D721Med (cell line): ENCODE results near the gene HCAR3.

Experiments used
- DNase-seq: peaks from one replicate; pipeline ENCODE4 v3.0.0; 2011; ENCODE audit warnings: low spot score; ENCODE audit not compliant: insufficient read length
- FAIRE-seq: peaks from 2 replicates; lab custom pipeline; 2011; peaks lifted over from hg19 to GRCh38; lab: Jason Lieb, UNC
- CTCF ChIP-seq: IDR thresholded peaks from 2 replicates; pipeline ENCODE4 v1.5.1; 2012; ENCODE audit warnings: mild to moderate bottlenecking, control low read depth; ENCODE audit not compliant: insufficient read depth; ENCODE audit errors: missing control alignments

Gene HCAR3

GRCh38 chr12:122747224-122748135, 30.9 kb upstream of the HCAR3 start:
- DNase-seq = no peak
- no peak for TF ChIP-seq CTCF
- no peak for FAIRE-seq

- FAIRE-seq (no peak), DNase-seq (no peak)
- TF ChIP-seq CTCF = no peak
These were observed 27.4 kb upstream of the HCAR3 start for GRCh38 chr12:122743895-122744525.

GRCh38 chr12:122740351-122740750, 23.7 kb upstream of the HCAR3 start:
- TF ChIP-seq CTCF = no peak
- FAIRE-seq (no peak), DNase-seq (no peak)

- TF ChIP-seq CTCF = no peak
- FAIRE-seq (no peak), DNase-seq (no peak)
These were observed 22.0 kb upstream of the HCAR3 start for GRCh38 chr12:122738571-122738970.

- TF ChIP-seq CTCF = no peak
- DNase-seq (no peak), FAIRE-seq (no peak)
These were observed 16.0 kb upstream of the HCAR3 start for GRCh38 chr12:122732611-122733010.

GRCh38 chr12:122732170-122732569, 15.6 kb upstream of the HCAR3 start:
- DNase-seq = no peak
- no peak for TF ChIP-seq CTCF
- FAIRE-seq = no peak
